ENCODE results near the gene TNIK. TPM values are rescaled to one million over a fixed set of nuclear protein-coding genes. Genes with fewer than 3 reads are reported as not detected.

The TNIK gene
- polyA plus RNA-seq, 1 donor = 19.2 TPM

- no peak for DNase-seq
These were observed 178.8 kb downstream of the TNIK start for GRCh38 chr3:171281256-171281992.

GRCh38 chr3:171279972-171280371 is 180.2 kb downstream of the TNIK start:
- DNase-seq = no peak

GRCh38 chr3:171278299-171278590 is 182.0 kb downstream of the TNIK start:
- no peak for DNase-seq

DNA sequence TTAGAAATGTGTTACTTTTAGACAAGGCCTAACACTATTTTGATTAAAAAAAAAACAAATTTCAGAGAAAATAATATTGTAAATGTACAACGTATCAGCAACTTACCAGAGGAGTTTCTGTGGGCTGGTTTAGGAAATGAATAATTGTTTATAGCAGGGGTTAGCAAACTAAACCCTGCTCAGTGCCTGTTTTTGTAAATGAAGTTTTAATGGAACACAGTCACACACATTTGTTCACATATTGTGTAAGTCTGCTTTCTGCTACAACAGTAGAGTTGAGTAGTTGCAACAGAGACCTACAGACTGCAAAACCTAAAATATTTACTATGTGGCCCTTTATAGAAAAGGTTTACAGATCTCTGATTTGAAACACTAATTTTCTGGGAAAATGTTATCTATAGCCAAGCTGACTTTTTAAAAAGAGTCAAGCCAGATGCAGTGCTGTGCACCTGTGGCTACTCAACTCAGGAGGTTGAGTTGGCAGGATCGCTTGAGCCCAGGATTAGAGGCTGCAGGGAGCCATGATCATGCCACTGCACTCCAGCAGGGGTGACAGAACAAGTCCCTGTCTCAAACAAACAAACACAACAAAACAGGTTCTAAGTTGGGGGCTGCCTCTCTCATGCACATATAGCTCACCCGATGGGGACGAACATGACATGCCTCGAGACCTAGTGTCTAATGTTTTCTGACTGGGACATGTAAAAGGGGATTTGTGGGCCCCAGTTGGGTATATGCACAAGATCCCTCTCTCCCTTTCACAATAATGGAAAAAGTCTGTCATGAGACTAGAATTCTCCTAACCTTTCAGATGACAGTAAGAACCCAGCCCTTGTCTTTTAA is 182.5 kb downstream of the TNIK start:
- no peak for DNase-seq

- no peak for DNase-seq
These were observed 183.3 kb downstream of the TNIK start for GRCh38 chr3:171276923-171277322.

- DNase-seq = no peak
These were observed 186.0 kb downstream of the TNIK start for GRCh38 chr3:171274222-171274621.

GRCh38 chr3:171270541-171270940 is 189.7 kb downstream of the TNIK start:
- DNase-seq = no peak

- no peak for DNase-seq
These were observed 190.7 kb downstream of the TNIK start for GRCh38 chr3:171269542-171269941.

GRCh38 chr3:171268677-171269076 is 191.5 kb downstream of the TNIK start:
- DNase-seq = no peak

DNA sequence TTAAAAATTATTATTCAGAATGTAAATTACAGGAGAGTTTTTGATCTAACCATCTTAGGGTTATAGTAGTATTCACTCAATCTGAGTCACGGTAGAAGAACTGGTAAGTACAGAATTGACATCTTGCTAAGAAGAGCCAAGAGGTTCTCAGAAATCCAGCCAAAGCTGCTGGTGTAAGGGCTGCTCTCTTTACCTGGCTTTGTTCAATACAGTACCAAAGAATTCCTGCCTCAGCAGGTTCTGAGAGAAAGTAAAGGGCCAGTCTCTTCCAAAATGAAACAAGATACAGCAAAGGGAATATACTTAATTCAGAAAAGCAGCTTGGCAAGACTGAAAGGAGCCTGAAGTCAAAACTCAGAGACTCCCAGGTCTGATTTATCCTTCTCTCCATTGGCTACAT is 193.1 kb downstream of the TNIK start:
- DNase-seq = no peak

- no peak for DNase-seq
These were observed 193.5 kb downstream of the TNIK start for GRCh38 chr3:171266740-171267073.

DNA sequence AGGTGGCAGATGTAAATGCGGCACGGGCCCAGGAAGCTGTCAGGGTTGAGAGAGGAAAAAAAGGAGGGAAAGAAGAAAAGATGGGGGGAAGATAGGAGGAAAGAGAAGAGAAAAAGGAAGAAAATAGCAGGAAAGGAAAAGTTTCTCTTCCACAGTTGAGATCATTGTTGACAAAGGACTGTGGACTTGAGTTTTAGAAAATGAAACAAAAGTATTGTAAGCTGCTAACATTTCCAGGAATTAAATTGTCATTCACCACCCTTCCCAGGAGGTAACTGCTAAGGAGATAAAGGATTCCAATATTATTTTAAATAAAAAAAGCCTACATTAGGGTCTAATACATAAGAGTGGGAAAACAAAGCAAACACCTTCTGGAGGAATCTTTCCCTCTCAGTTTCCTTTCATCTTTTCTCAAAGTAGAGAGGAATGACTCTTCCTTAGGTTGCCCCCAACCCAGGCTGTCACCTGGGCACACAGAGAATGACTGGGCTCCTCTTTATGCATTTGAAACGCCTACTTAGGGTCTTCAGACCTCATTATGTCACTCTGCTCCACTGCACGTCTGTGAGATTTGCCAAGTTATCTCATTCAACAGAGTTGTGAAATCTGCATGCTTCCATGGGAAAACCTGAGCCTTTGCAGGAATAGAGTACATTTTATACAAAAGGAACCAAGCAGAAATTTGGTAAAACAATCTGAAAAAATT is 194.0 kb downstream of the TNIK start:
- DNase-seq = no peak

DNA sequence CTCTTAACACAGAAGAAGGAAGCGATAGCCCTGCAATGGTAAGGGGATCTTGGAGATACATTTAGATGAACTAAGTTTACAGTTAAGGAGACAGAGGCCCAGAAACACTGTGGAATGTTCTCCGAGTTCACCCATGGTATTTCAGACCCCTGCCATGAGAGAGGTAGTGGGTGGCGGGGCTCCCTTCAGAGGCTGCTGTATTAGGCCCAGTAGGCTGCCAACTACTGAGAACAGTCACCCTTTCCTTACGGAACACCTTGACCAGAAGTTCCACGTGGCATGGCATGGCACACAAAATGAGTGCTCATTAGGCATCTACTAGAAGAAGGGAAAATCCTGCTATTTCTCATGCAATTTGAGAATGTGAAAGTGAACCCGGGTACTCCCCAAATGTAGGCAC is 195.4 kb downstream of the TNIK start:
- DNase-seq = no peak

- no peak for DNase-seq
These were observed 197.8 kb downstream of the TNIK start for GRCh38 chr3:171262431-171262830.

DNA sequence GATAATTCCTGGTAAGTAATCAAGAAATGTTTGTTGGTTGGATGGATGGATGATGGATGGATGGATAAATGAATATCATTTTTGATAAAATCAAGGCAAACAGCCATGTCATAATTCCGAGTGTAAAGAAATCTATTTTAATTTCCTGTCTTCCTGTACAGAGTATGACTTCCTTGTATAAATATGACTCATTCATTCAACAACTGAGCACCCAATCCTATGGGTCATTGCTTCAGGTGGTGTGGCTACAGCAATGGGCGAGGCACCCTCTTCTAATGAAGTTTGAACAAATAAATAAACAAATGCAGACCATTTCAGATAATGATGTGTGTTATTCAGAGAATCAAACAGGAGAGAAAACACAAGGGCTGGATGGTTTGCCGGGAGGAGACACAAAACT is 198.7 kb downstream of the TNIK start:
- DNase-seq = no peak

GRCh38 chr3:171260899-171261298 is 199.3 kb downstream of the TNIK start:
- DNase-seq = no peak

- DNase-seq = no peak
These were observed 199.7 kb downstream of the TNIK start for GRCh38 chr3:171260466-171260865.

GRCh38 chr3:171258316-171258715 is 201.9 kb downstream of the TNIK start:
- no peak for DNase-seq

DNA sequence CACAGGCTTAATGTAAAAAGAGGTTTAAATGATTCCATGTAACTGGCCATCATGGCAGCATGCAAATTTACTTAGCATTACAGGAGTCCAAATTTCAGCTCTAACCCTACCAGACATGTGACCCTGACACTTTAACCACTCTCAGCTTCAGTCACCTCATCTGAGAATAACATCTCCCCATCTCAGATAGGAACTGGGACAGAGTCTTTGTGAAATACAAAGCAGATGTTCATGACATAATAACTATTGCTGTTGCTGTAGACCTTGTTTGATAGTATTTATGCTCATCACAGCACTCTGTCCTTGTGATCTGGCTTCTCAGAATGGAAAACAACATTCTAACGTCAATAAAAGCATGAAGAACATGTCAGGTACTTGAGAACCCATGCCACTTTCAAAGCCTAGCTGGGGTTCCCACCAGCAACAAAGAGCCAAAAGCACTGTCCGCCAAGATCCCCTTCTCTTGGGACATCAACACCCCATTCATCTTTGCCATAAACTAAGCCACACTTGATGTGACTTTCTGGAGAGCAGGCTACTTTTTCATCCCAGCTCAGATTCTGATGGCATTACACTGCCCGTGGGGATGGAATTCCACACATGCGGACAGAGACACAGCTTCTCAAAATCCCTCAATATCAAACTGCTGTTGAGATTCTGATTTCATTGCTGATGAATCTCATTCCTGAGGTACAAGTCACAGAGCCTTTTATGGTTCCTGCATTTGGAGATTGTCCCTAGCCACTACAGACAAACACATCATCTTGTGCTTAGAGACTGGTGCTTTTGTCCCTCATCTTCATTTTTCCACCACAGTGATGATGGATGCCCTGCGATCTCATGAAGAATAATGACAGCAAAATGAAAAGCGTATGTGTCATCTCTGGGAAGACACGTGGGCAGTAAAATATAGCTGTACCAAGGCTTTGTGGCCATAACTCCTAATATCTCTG is 202.7 kb downstream of the TNIK start:
- DNase-seq = no peak

DNA sequence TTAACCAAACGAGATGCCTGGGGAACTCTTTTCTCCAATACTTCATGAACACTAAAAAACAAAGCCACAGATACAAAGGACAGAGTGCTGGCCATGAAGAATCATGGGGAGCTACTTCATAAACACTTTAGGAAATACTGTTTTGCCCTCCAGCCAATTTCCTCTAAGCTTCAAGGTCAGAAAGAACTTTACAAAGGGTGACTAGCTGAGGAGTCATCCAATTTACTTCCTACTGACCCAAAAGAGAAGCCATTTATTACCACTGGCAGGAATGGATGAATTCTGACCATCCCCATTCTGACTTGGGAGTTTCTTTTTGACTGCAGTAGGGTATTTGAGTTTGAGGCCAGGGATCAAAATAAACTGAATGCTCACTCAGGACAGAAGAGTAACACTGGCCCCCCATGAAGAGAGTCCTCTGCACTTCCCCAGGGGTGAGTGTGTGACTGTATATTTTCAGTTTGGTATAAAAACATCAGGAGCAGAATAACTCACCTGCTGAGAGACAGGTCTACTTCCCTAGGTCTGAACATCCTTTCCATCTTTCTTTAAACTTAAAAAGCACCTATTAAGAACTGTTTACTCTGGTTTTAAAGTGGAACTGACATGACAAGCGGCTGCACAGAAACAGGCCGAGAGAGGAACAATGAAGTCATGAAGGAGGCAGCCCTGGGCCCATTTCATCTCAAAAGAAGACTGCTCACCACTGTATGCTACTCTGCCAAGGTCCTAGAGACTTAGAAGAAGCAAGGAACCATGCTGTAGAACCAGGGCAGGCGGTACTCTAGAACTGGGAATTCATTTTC is 203.6 kb downstream of the TNIK start:
- DNase-seq = no peak

GRCh38 chr3:171255236-171255806 is 204.9 kb downstream of the TNIK start:
- DNase-seq = no peak

Data from left kidney (tissue), 2 donors.